HepG2 (cell line): ENCODE data around the gene MARK2. TPM values are rescaled to one million over a fixed set of nuclear protein-coding genes. Genes with fewer than 3 reads are reported as not detected.

Source experiments
- ATAC-seq: fragments of 200-7000 bp; cut with Tn5 transposase; 3 replicates; pipeline ENCODE4 v1.9.1; 2020; ENCODE audit warnings: mild to moderate bottlenecking, moderate library complexity
- BruUV-seq: library from RNA; stranded (reverse); fragments of 400-500 nt; replicated peaks from 2 replicates; lab custom pipeline; 2021; lab: Mats Ljungman, UMichigan
- CTCF ChIA-PET: fragments of 300-600 bp; formaldehyde crosslinking; extraction: SDS; loops from one replicate; lab custom pipeline; 2021; ENCODE audit warnings: low total read pairs, inconsistent platforms, low intra/inter-chr PET ratio; lab: Yijun Ruan, JAX
- POLR2A ChIA-PET: fragments of 350-600 bp; sonication (Branson Sonifier 250); formaldehyde crosslinking; loops from one replicate; lab custom pipeline; 2020; ENCODE audit warnings: antibody characterized with exemption, inconsistent platforms; lab: Yijun Ruan, JAX
- DNase-seq: peaks from one replicate; pipeline ENCODE4 v3.0.0-alpha.2; 2015; ENCODE audit warnings: low spot score
- FAIRE-seq: peaks from 3 replicates; lab custom pipeline; 2011; peaks lifted over from hg19 to GRCh38; lab: Jason Lieb, UNC
- H2AFZ ChIP-seq: one replicate; pipeline ENCODE4 v1.6.1; 2011; ENCODE audit warnings: low read length, inconsistent platforms
- H3K27ac ChIP-seq: fragments of 300-600 bp; 3 replicates; pipeline ENCODE4 v1.8.0; 2011; ENCODE audit warnings: mixed run types, mild to moderate bottlenecking, mixed read lengths, low read length, inconsistent platforms; ENCODE audit not compliant: insufficient read depth; ENCODE audit errors: extremely low read length
- H3K27me3 ChIP-seq, 2 experiments: fragments of 200-600 bp in 1 of 2; 2 replicates in 1 of 2; 3 replicates in 1 of 2; pipeline versions ENCODE4 v1.6.0 to v1.8.0; 2011; ENCODE audit warnings: low read length in 2 of 2, mild to moderate bottlenecking in 2 of 2, moderate library complexity in 2 of 2, inconsistent platforms in 1 of 2; ENCODE audit not compliant: insufficient read depth in 2 of 2, control insufficient read depth in 1 of 2
- H3K36me3 ChIP-seq, 2 experiments: fragments of 200-600 bp in 1 of 2; replicated peaks in 1 of 2; 2 replicates in 1 of 2; 3 replicates in 1 of 2; pipeline versions ENCODE4 v1.5.1 to v1.8.0; 2011; ENCODE audit warnings: low read length in 2 of 2, inconsistent platforms in 1 of 2; ENCODE audit not compliant: insufficient read depth in 2 of 2, control insufficient read depth in 1 of 2
- H3K4me1 ChIP-seq: 2 replicates; pipeline ENCODE4 v1.5.1; 2012; ENCODE audit warnings: low read length, inconsistent platforms; ENCODE audit not compliant: insufficient read depth
- H3K4me2 ChIP-seq: 2 replicates; pipeline ENCODE4 v1.6.0; 2011; ENCODE audit warnings: low read depth, low read length, inconsistent platforms
- H3K4me3 ChIP-seq, 3 experiments: fragments of 200-600 bp in 1 of 3; sonication (generic), shearing (Covaris generic) in 1 of 3; replicated peaks in 1 of 3; 2 replicates each; pipeline ENCODE4 v1.5.1; 2011 to 2016; ENCODE audit warnings: low read length in 3 of 3, inconsistent platforms in 2 of 3, low read depth in 2 of 3, mild to moderate bottlenecking in 2 of 3, control low read depth in 1 of 3, mixed read lengths in 1 of 3; ENCODE audit not compliant: insufficient read depth in 1 of 3
- H3K79me2 ChIP-seq: one replicate; pipeline ENCODE4 v1.6.1; 2011; ENCODE audit warnings: low read length, inconsistent platforms; ENCODE audit not compliant: insufficient read depth
- H3K9ac ChIP-seq: 2 replicates; pipeline ENCODE4 v1.6.0; 2011; ENCODE audit warnings: mild to moderate bottlenecking, low read depth, low read length, inconsistent platforms; ENCODE audit not compliant: insufficient read depth
- H3K9me3 ChIP-seq: 2 replicates; pipeline ENCODE4 v1.5.1; 2012; ENCODE audit warnings: mild to moderate bottlenecking, low read length
- H4K20me1 ChIP-seq: 2 replicates; pipeline ENCODE4 v1.6.0; 2011; ENCODE audit warnings: inconsistent platforms, mild to moderate bottlenecking, low read length, moderate library complexity; ENCODE audit not compliant: insufficient read depth
- CBX2 ChIP-seq, 2 experiments: fragments of 200-600 bp in 1 of 2; sonication (generic); formaldehyde crosslinking in 1 of 2; IDR thresholded peaks; 2 replicates each; pipeline versions ENCODE4 v1.7.0 to v1.8.1; 2018 to 2022; ENCODE audit warnings: low read depth in 2 of 2, low read length in 1 of 2, mild to moderate bottlenecking in 1 of 2, missing genetic modification reagents in 1 of 2
- CEBPG ChIP-seq: IDR thresholded peaks from 2 replicates; pipeline ENCODE4 v1.6.1; 2016
- FOXA1 ChIP-seq, 2 experiments: fragments of 450-650 bp in 1 of 2; sonication (generic) in 1 of 2; formaldehyde crosslinking in 1 of 2; IDR thresholded peaks; 2 replicates each; pipeline versions ENCODE4 v1.4.0 to v1.6.1; 2016 to 2020; ENCODE audit warnings: missing genetic modification reagents in 1 of 2
- GABPA ChIP-seq, 2 experiments: IDR thresholded peaks; 2 replicates each; pipeline ENCODE4 v1.6.1; 2011 to 2016; ENCODE audit warnings: low read depth in 2 of 2, low read length in 1 of 2, missing biosample characterization in 1 of 2, missing genetic modification characterization in 1 of 2
- IKZF4 ChIP-seq: sonication (generic); formaldehyde crosslinking; IDR thresholded peaks from 2 replicates; pipeline ENCODE4 v1.5.1; 2020; ENCODE audit warnings: borderline replicate concordance, mild to moderate bottlenecking, low read depth, missing genetic modification reagents; ENCODE audit errors: not compliant biosample characterization
- KDM1A ChIP-seq: IDR thresholded peaks from 2 replicates; pipeline ENCODE4 v1.6.1; 2016; ENCODE audit warnings: missing compliant biosample characterization
- NR2F1 ChIP-seq, 2 experiments: fragments of 450-650 bp in 1 of 2; formaldehyde crosslinking in 1 of 2; IDR thresholded peaks; 2 replicates each; pipeline versions ENCODE4 v1.5.0 to v1.6.1; 2016 to 2020; ENCODE audit warnings: mild to moderate bottlenecking in 1 of 2, missing compliant biosample characterization in 1 of 2, missing genetic modification reagents in 1 of 2, moderate library complexity in 1 of 2
- NR2F6 ChIP-seq, 2 experiments: IDR thresholded peaks; 2 replicates each; pipeline ENCODE4 v1.6.1; 2016; ENCODE audit warnings: antibody characterized with exemption in 1 of 2, mild to moderate bottlenecking in 1 of 2
- PAX8 ChIP-seq: sonication (generic); formaldehyde crosslinking; IDR thresholded peaks from 2 replicates; pipeline ENCODE4 v1.8.0; 2022; ENCODE audit warnings: mild to moderate bottlenecking, missing genetic modification reagents, borderline replicate concordance
- ZBTB42 ChIP-seq: sonication (generic); formaldehyde crosslinking; IDR thresholded peaks from 2 replicates; pipeline ENCODE4 v1.5.0; 2020; ENCODE audit warnings: mild to moderate bottlenecking, missing genetic modification reagents
- ZMAT3 ChIP-seq: sonication (generic); formaldehyde crosslinking; conservative IDR thresholded peaks from 2 replicates; pipeline ENCODE4 v1.7.0; 2021; ENCODE audit warnings: missing genetic modification reagents
- ZMYM3 ChIP-seq: sonication (generic); formaldehyde crosslinking; IDR thresholded peaks from 2 replicates; pipeline ENCODE4 v1.5.1; 2020; ENCODE audit warnings: mild to moderate bottlenecking, missing genetic modification reagents
- ZNF101 ChIP-seq: sonication (generic); formaldehyde crosslinking; IDR thresholded peaks from 2 replicates; pipeline ENCODE4 v1.4.0; 2020; ENCODE audit warnings: mild to moderate bottlenecking, low read depth, missing genetic modification reagents, borderline replicate concordance
- ZNF282 ChIP-seq: fragments of 450-650 bp; IDR thresholded peaks from 2 replicates; pipeline ENCODE4 v1.6.1; 2018; ENCODE audit not compliant: partially characterized antibody
- ZNF629 ChIP-seq: sonication (generic); formaldehyde crosslinking; conservative IDR thresholded peaks from 2 replicates; pipeline ENCODE4 v1.5.0; 2020; ENCODE audit warnings: missing genetic modification reagents
- WGBS: methylation state at CpG from one replicate; pipeline ENCODE4 v1.1.6; 2017; ENCODE audit warnings: low lambda C conversion rate; 5-methylcytosine and 5-hydroxymethylcytosine counted together
- in situ Hi-C: cut with HindIII; loops from 2 replicates; pipeline ENCODE4 v1.10.0; 2017; ENCODE audit warnings: low pct_unique_long_range_greater_than_20kb; ENCODE audit not compliant: extremely low pct_ligation_motif_present
- intact Hi-C: fragments of 100-400 bp; cut with micrococcal nuclease; formaldehyde crosslinking; loops from one replicate; pipeline ENCODE4 v1.10.0; 2022; ENCODE audit not compliant: unreplicated experiment
- polyA plus RNA-seq, 8 experiments: library from polyadenylated mRNA; depleted of rRNA in 3 of 8; stranded (reverse) in 7 of 8; unstranded in 1 of 8; fragments of >200 nt; fragmentation: Illumina TruSeq in 4 of 8; extraction: Trizol in 4 of 8; gene quantifications; 2 replicates each; pipeline versions ENCODE4 v1.2.1 to v1.2.3, GENCODE V29; 2011 to 2016; ENCODE audit warnings: low read depth in 4 of 8, missing spikeins in 1 of 8, mixed read lengths in 1 of 8; ENCODE audit not compliant: insufficient read depth in 1 of 8
- total RNA-seq, 5 experiments: library from RNA; depleted of rRNA; stranded (reverse); fragments of >200 nt; fragmentation: Illumina TruSeq; extraction: Trizol; gene quantifications; 2 replicates each; pipeline ENCODE4 v1.2.3, GENCODE V29; 2016; ENCODE audit warnings: low read depth in 1 of 5

MARK2 gene
- total and polyA plus RNA-seq, 2 of the 13 experiments (the other 11 are each of a cell fraction or from before 2014, with no cell fraction given): 13.5 to 13.9 TPM

DNA sequence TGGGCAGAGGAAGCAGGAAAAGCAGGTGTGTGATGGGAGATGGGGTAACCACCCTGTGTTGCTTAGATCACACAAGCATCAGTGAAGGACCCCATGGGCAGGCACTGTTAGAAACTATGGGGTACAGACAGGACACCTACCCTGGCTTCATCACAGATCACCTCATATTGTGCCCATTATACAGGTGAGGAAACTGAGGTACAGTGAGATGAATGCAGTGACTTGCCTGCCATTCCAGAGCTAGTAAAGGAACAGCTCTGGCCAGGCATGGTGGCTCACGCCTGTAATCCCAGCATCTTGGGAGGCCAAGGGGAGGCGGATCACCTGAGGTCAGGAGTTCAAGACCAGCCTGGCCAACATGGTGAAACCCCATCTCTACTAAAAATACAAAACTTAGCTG lies 5.9 kb upstream of the MARK2 start:
- intact Hi-C loops: loop anchor here (10.0 kb wide), 1 partner anchor 322 kb away; no protein-coding TSS in a partner anchor
- H3K9me3 ChIP-seq: no peaks in the 10 kb centered on the region
- CTCF ChIA-PET: no interaction called here
- H3K9ac ChIP-seq: no peak overlapping the region
- POLR2A ChIA-PET: no interaction called here
- FAIRE-seq: no peak
- BruUV-seq: no TSS peak
- no peak overlapping the region for H3K27ac ChIP-seq
- H3K4me2 ChIP-seq: no peak overlapping the region
- H2AFZ ChIP-seq: no peak overlapping the region
- no peak overlapping the region for H3K4me3 ChIP-seq
- H3K79me2 ChIP-seq: no peaks in the 10 kb centered on the region
- TF ChIP-seq IKZF4 (no peak), KDM1A (peak; percentile 17; the same call in 1 of the 2 replicates), ZNF629 (CRISPR knock-in tag) (peak; percentile 87), ZMYM3 (CRISPR knock-in tag) (peak; percentile 46; the same call in 1 of the 2 replicates)
- TF ChIP-seq, all 625 proteins: peak for 3
- in situ Hi-C loops: loop anchor here (10.0 kb wide), 2 partner anchors 112 to 312 kb away; no protein-coding TSS in a partner anchor
- Histone ChIP-seq H3K36me3 (no peaks in the 10 kb centered on the region), H3K27me3 (no peaks in the 10 kb centered on the region), H3K4me1 (peaks cover 27% of the 10 kb centered on the region), H4K20me1 (no peaks in the 10 kb centered on the region)
- WGBS: 86% methylated on average over 2 of the region's 2 CpGs
- ATAC-seq (no peak), DNase-seq (no peak)

GRCh38 chr11:63834535-63835157 lies 4.3 kb upstream of the MARK2 start:
- intact Hi-C loops: loop anchor here (10.0 kb wide), 1 partner anchor 320 kb away; no protein-coding TSS in a partner anchor
- no peak for ATAC-seq
- WGBS: 20% methylated on average over 11 of the region's 12 CpGs
- Histone ChIP-seq H3K4me1 (peaks cover 31% of the 10 kb centered on the region), H3K9ac (peak overlapping the region; percentile 41), H3K4me2 (peak overlapping the region; percentile 79), H3K4me3 (peak overlapping the region; percentile 20 to 51 (median 31); a peak in 4 of 6 replicates), H3K79me2 (peaks cover 4% of the 10 kb centered on the region), H3K27ac (no peak overlapping the region), H2AFZ (peak overlapping the region; percentile 92), H3K9me3 (no peaks in the 10 kb centered on the region), H3K27me3 (no peaks in the 10 kb centered on the region; a peak in 1 of 5 replicates), H3K36me3 (no peaks in the 10 kb centered on the region), H4K20me1 (peaks cover 3% of the 10 kb centered on the region; the same call in 1 of the 2 replicates)
- DNase-seq: peak; percentile 55
- ChIA-PET POLR2A (interaction anchor here (0.6 to 1.6 kb wide), 5 partner anchors 37 to 111 kb away, joined by 3 to 6 read pairs (median 4); no protein-coding TSS in a partner anchor), CTCF (interaction anchor here (0.9 kb wide), 1 partner anchor 111 kb away, joined by 3 read pairs; no protein-coding TSS in a partner anchor)
- BruUV-seq: no TSS peak
- FAIRE-seq: peak; percentile 57
- in situ Hi-C loops: loop anchor here (5.0 to 10.0 kb wide), 3 partner anchors 53 to 310 kb away; no protein-coding TSS in a partner anchor
- TF ChIP-seq GABPA (IDR thresholded peaks at IDR 0.05; ENCODE audit: low read depth, low read length) (no peak), GABPA (CRISPR knock-in tag; IDR thresholded peaks at IDR 0.05; ENCODE audit: low read depth) (no peak), ZNF101 (CRISPR knock-in tag) (no peak), PAX8 (CRISPR knock-in tag) (no peak), ZNF282 (no peak), NR2F1 (CRISPR knock-in tag; IDR thresholded peaks at IDR 0.05) (peak in 1 of 2 experiments; percentile 82; a peak in 2 of 4 replicates), FOXA1 (IDR thresholded peaks at IDR 0.05) (no peak), FOXA1 (CRISPR knock-in tag; IDR thresholded peaks at IDR 0.05) (peak; percentile 34; the same call in 1 of the 2 replicates), ZBTB42 (CRISPR knock-in tag) (no peak), NR2F6 (IDR thresholded peaks at IDR 0.05) (no peak; the same call in none of the 2 replicates), NR2F6 (CRISPR knock-in tag; IDR thresholded peaks at IDR 0.05) (peak; percentile 58), ZMAT3 (CRISPR knock-in tag) (no peak), CEBPG (CRISPR knock-in tag) (no peak), CBX2 (IDR thresholded peaks at IDR 0.05; ENCODE audit: low read depth, low read length) (no peak), CBX2 (CRISPR knock-in tag; IDR thresholded peaks at IDR 0.05; ENCODE audit: low read depth) (no peak)
